Activated T-cell treated with anti-CD3 and anti-CD28 coated beads, Interleukin-2, amount 50 U/mL, for 1 hour (primary cell): ENCODE data around the gene NME2.
A peak's percentile ranks its signal among the peaks of the same experiment; 100 is the strongest.
"Not testable (repeated sequence)": the region's sequence is repeated elsewhere in the genome, so short reads cannot be mapped to it uniquely, and the experiment has no call there.

Source experiments
- DNase-seq: peaks from one replicate; pipeline ENCODE4 v3.0.0-alpha.2; 2020

Gene NME2

DNA sequence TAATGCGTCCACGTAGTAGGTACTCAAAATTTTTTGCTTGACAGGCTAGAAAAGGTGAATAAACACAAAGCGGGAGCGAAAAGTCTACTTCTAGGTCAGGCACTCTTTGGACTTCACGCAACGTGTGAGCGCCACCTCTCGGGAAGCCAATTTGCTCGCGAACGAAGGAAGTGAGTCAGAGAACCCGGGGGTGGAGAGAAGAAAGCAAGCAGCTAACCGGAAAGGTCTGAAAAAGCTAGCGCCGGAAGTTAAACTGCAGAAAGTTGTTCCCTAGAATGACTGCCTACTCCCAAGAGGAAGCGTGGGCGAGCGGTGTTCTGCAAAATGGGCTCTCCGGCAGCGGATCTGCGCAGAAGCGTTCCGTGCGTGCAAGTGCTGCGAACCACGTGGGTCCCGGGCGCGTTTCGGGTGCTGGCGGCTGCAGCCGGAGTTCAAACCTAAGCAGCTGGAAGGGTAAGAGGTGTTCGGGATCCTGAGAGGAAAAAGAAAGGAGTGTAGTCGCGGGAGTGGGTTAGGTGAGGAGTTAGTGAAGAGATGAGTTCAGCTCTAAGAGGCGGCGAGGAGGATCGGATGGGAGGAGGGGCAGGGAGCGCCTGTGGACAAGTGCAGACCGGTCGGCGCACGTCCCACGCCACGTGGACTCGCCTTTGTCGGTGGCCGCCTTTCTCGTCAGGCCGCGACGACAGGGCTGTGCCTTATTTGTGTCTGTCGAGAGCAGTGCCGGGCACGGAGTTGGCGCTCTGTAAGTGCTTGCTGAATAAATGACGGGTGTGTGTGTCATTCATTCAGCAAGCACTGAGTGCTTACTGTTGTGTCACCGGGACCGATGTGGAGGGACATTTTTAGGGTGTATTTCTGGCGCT lies 12.8 kb upstream of the NME2 start, which contains the start of gene NME1:
Gene NME1, plus strand, starts transcription at position 350 of the 863 bp plus-strand sequence. CDS start 2,096 bp downstream, outside the sequence.
- peak; percentile 99 for DNase-seq

DNA sequence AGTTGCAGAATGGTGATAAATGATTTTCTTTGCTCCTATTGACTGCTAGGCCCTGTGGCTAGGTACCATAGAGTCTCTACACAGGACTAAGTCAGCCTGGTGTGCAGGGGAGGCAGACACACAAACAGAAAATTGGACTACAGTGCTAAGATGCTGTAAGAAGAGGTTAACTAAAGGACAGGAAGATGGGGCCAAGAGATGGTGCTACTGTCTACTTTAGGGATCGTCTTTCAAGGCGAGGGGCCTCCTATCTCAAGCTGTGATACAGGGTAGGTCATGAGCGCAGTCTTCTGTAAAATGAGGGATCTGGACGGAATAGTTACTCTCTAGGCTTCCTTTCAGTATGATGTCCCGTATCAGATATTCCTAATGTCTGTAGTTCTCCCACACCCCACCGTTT lies 12.0 kb upstream of the NME2 start:
- DNase-seq, result no peak

DNA sequence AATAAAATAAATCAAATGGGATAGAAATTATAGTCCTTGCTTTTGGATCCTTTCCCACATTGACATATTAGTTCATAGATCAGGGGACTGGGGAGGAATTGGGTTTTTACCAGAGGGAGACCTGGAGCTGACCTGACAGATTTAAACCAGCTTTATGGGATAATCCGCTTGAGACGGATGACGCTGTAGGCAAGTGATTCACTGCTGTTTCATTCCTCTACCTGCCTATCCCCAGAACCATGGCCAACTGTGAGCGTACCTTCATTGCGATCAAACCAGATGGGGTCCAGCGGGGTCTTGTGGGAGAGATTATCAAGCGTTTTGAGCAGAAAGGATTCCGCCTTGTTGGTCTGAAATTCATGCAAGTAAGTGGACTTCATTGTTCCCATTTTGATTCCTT lies 10.8 kb upstream of the NME2 start:
- DNase-seq, result no peak

DNA sequence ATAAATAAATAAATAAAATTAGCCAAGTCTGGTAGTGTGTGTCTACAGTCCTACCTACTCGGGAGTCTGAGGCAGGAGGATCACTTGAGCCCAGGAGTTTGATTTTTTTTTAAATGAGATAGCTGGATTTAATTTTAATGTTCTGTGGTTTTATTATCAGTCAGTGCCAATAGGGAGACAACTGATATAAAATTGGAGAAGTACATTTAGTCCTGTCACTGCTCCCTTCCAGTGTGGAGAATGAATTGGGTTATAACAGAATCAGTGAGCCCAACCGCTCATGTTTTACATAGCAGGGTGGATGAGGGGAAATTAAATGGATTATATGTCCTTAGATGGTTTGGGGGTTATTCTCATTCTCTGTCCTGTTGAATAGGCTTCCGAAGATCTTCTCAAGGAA lies 6.6 kb upstream of the NME2 start:
- DNase-seq, result no peak

DNA sequence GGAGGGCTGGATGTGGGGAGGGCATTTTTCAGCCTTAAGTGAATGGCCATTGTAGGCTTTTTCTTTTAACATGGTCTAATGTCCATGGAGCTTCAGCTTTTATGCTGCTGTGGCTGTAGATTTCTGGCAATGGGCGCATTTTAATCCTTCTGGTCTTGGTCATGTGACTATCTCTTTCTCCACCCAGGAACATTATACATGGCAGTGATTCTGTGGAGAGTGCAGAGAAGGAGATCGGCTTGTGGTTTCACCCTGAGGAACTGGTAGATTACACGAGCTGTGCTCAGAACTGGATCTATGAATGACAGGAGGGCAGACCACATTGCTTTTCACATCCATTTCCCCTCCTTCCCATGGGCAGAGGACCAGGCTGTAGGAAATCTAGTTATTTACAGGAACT lies 4.7 kb upstream of the NME2 start:
- no peak for DNase-seq

DNA sequence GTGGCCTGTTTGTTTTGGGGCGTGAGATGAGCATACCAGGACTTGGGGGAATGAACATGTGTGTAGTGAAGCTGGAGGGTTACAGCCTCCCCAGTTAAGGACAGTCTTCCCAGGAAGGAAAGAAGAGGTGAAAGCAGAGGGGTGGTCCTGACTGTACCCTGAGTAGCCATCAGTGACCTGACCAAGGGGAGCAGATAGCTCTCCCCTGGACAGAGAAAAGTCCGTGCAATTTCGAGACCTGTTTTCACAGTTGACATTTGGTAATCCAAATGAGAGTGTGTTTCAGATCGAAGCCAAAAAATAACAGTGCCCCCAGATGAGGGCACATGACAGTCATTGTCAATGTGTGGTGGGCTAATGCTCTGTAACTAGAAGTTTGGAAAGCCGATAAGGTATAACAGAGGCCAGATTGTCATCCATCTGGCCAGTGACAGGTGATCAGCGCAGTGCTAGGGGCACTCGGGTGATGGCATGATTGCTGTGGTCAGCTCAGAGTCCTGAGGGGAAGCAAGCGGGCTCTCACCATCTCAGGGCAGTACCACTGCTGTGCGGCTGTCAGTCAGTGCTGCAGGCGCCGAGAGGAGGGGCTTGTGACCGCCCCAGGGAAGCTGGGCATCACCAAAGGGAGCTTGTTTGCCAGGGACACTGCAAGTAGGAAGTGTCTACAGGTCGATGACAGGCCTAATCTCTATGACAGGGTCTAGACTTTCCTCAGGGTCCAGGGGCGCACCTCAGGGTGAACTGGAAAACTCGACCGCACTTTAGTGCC lies 1.1 kb upstream of the NME2 start:
- DNase-seq, result no peak

DNA sequence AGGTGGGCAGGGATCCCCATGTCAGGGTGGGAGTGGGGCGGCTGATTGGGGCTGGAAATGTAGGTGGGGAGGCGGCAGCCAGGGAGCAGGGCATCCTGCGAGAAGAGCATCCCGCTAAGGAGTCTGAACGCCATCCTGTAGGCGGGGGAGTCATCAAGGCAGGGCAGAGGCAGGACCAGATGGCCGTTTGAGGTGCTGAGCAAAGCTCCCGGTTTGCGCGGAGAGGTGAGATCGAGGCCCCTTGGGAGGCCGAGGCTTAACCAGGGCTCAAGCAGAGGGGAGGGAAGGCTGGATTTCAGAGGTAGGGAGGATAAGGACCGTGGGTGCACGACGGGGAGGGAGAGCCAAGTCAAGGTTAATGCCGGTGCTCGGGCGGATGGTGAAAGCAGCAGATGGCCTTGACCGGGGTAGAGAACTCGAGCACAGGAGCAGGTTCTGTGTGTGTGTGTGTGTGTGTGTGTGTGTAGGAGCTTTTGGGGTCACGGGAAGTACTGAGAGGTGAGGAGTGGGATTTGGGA lies 472 bp upstream of the NME2 start:
- DNase-seq, result no peak

DNA sequence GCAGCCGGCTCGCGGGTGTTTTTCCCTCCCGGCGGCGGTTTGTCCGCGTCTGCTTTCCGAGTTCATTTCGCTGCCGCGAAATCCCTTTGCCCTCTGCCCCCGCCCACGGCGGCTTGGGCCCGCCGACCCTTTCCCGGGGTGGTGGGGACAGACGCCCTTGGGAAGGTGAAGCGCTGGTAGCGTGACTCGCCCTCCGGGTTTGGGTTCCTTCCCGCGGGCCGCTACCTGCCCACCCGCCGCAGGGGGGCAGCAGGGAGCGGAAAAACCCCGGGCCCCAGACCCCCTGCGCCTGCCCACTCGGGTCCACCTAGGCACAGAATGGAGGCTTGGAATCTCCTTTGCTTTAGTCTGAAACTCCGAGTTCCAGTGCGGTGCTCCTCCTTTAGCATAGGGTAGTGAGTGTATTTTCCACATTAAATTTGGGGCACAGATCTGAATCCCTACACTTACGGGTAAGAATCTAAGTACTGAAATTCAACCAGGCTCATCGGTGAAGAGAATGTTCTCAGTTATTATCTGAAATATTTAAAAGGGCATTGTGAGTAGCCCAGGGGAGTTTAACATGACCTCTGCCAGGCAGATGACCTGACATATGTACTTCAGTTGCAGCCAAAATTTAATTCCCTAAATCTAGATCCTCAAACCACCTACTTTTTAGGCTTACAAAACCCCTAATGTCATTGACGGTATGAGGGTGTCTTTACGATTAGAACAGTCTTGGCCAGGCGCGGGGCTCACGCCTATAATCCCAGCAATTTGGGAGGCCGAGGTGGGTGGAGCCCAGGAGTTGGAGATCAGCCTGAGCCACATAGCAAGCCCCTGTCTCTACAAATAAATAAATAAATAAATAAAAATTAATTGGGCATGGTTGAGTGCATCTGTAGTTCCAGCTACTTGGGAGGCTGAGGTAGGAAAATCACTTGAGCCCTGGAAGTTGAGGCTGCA lies 1.0 kb downstream of the NME2 start:
- peak; percentile 77 for DNase-seq

DNA sequence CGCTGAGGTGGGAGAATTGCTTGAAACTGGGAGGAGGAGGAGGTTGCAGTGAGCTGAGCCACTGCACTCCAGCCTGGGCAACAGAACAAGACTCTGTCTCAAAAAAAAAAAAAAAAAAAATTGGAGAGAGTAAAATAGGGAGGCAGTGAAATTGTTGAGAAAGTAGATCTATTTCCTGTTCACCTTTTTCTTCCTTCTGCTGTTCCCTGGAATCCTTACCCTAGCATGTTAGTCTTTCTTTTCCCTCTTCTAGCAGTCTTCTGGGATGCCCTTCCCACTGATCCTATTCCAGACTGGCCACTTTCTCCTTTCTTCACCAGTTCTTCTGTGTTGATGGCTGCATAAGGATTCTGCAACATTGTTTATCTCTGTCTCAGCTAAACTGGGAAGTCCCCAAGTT lies 3.1 kb downstream of the NME2 start:
- DNase-seq, result no peak

DNA sequence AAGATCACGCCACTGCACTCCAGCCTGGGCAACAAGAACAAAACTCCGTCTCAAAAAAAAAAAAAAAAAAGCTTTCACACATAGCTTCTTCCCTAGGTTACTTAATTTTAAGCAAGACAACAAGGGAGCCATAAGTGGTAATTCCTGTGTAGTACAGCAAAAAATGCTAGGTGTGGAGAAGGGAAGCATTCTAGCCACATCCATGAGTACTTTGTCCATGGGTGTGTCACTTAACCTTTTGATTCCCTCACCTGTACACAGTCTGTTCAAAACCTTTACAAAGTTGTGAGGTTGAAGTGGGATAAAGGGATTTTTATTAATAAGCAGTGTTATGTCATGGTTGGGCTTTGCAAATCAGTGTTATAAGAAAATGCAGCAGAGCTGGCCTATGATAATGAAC lies 4.5 kb downstream of the NME2 start:
- no peak for DNase-seq

DNA sequence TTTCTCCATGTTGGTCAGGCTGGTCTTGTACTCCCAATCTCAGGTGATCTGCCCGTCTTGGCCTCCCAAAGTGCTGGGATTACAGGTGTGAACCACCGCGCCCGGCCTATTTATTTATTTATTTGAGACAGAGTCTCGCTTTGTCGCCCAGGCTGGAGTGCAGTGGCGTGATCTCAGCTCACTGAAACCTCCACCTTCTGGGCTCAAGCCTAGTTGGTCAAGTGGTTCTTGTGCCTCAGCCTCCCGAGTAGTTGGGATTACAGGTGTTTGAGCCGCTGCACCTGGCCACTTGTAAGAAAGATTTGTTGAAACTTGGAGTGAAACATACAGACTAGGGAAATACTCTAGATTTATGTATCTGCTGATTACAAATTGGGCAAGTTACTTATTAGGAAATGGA lies 5.8 kb downstream of the NME2 start:
- not testable (repeated sequence) for DNase-seq

DNA sequence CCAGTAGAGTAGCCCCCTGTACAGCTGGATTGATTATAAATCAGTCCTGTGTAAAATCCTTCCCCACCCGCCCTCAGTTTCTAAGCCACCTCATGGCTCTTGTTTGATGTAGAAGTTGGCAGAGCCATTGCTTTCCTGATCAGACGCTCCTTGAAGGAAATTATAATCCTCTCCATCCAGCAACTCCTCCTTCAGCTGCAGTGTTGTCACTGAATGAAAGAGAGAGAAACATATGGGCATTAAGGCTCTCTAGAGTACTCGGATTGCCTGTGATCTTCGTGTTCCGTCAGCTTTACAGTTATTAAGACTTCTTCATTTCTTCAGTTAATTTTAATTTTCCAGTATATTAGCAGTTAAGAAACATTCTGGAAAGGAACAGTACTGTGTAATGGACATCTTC lies 14.3 kb downstream of the NME2 start:
- DNase-seq, result no peak

DNA sequence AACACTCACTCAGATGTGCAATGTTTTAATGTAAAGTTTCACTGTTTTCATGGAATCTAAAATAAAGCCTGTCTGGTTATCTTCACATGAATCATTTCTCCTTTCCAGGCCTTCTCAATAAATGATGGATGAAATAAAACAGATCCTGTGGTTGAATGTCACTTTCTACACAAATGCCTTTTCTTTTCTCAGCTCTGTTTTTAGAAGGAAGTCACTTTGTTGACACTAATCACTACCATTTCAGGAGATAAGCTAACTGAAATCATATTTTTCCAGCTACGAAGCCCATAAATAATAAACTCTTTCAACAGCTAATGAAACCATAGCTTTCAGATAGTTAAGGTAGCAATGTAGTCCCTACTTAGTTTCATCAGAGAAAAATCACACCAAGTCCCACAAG lies 17.9 kb downstream of the NME2 start:
- DNase-seq, result no peak

DNA sequence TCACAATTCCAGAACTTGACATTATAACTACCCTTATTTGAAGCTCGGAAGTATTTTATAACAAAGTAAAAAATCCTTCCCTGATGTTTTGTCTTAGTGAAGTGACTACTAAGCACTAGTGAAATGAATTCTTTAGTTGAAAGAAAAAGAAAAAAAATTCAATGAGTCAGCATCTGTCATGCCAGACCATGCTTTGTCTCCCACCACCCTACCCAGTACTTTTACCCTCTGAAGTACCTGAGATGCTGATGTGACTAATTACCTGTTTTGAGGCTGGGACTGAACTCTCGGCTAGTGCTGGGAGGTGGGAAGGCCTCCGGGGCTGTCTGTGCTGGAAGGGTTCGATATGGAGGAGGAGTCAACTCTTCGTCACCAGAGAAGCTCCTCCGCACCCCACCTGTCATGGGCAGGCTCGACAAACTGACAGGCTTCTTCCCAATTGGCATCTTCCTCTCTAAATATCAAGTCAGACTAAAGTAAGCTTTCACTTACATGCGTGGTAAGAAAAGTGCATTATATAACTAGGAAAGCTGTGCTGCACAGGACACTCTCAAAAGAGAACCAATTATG lies 19.6 kb downstream of the NME2 start:
- no peak for DNase-seq

DNA sequence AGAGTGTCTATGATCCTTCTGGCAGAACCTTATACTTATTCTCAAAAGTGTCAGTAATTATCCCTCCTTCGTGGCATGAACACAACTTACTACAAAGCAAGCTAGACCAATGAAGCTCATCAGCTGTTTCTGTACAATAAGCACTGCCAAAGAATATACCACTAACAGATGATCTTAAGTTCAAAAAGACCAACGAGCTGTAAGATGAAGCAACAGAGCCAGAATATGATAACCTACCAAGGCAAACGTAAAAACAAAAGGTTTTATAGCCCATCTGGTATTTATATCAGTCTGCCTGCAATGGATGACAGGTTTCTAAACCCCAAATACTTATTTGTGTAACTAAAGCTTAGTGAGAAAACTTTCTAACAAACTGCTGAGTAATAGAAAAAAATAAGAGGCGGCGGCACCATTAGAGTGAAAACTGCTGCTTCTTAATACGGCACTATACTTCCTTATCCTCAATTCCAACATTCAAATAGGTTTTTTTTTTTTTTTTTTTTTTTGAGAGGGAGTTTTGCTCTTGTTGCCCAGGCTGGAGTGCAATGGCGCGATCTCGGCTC lies 22.1 kb downstream of the NME2 start:
- no peak for DNase-seq

DNA sequence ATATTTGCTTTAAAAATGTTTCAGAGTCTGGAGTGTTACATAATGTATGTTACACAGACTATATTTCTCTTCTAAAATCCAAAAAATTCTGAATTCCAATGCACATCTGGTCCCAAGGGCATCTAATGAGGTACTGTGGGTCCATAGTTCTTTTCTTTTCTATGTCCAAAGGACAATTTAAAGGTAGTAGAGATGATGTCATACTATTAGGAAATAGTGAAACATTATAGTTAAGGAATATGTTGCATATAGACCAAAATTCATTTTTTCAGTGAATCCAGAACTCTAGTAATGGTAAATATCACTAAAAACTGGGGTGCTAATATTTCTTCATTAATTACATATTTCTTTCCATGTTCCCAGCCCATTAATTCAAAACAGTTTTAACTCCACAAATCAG lies 23.0 kb downstream of the NME2 start:
- DNase-seq, result no peak

DNA sequence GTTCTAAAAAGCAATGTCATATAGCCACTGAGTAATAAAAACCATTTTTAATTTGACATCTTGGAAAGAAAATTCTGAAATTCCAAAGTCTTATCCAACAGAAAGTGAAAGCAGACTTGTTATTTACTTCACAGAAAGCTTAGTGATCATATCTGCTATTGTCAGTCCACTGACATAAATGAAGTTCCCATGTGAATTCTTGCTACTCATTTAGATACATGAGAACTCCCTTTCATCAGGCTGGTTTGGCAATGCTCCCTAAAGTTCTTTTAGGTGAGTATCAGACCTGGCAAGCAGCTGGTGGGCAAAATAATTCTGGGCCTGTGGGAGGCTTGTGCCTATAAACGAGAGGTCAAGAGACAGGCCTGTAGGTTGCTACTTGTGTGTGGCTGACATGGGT lies 23.4 kb downstream of the NME2 start:
- DNase-seq, result no peak

DNA sequence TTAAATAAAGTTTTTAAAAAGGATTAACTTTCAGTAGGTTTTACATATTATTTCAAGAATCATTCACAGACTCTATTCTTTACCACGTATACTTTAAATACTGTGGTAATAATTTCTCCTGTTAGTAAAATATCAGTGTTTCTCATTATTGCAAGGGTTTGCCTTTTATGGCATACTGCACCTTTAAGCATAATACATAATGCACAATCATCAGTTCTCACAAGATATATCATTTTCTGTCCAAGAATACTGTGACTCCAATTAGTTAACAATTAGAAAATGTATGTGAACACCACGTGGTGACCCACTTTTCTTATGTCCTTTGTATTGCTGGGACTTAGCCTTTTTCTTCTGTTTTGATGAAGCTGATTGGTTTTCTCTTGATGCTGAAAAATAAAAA lies 25.7 kb downstream of the NME2 start:
- no peak for DNase-seq

DNA sequence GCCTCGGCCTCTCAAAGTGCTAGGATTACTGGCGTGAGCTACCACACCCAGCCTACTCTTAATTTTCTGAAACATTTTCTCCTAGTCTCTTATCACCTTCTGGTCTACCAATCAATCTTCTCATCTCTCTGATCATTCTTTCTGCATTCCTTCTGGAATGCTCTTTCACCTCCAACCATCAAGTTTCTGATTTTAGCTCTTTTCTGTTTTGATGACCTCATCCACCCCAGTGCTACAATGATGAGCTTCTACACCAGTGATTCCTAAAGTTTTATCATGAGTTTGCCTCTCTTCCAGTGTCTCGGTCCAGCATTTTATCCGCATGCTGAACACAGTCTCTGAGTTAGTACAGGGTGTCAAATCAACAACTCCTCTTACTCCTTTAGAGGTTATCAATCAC lies 31.5 kb downstream of the NME2 start:
- no peak for DNase-seq

DNA sequence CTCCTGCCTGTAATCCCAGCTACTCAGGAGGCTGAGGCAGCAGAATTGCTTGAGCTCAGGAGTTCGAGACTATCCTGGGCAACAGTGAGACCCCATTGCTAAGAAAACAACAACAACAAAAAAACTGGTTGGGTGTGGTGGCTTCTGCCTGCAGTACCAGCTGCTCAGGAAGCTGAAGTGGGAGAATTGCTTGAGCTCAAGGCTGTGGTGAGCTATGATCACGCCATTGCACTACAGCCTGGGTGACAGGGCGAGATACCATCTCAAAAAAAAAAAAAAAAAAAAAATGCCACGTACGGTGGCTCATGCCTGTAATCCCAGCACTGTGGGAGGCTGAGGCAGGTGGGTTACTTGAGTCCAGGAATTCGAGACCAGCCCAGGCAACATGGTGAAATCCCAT lies 34.1 kb downstream of the NME2 start:
- no peak for DNase-seq

DNA sequence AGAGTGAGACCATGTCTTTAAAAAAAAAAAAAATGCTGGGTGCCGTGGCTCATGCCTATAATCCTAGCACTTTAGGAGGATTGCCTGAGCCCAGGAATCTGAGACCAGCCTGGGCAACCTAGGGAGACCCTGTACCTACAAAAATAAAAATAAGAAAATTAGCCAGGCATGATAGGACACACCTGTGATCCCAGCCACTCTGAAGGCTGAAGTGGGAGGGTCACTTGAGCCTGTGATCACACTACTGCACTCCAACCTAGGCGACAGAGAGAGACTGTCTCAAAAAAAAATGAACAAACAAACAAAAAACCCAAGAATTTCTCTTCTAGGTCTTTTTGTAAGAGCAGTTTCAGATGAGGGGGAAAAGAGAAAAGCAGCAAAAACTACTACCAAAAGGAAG lies 34.6 kb downstream of the NME2 start:
- no peak for DNase-seq

DNA sequence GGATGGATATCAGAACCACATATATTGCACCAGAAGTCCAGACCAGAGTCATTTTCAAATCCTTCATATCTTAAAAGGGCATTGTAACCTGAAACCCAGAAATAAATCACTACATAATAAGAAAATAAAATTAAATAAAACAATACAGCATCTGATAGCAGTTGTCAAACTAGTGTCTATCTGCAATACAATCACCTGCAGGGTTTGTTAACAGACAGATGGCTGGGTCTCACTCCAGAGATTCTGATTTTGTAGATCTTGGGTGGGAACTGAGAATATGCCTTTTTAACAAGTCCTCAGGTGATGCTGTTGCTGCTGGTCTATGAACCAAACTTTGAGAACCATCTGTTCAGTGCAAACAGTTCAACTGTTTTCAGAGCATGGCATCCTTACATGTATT lies 37.6 kb downstream of the NME2 start:
- DNase-seq, result no peak
